ENCODE results near the gene C2orf78.

DNA sequence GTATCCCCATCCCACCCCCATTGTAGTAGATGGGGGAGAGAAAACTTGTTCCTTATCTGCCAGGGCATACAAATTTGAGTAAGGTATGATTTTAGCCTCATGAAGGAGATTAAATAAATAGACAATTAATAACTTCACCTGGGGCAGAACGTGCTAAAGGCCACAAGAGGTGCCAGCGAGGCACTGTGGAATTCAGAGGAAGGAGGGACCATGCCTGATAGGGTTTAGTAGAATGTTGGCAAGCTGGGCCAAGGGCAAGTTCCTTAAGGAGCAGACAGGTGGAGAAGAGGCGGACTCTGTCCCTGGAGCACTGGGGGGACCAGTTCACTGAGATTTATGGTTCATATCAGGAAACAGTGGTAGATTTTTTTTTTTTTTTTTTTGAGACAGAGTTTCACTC, 67.3 kb downstream of the C2orf78 start:
- TF ChIP-seq POLR2A (IDR thresholded peaks at IDR 0.05; ENCODE audit: low read length) (no peak), GATA1 (IDR thresholded peaks at IDR 0.05; ENCODE audit: low read depth, low read length) (no peak)

Measured in erythroblast (primary cell).